IMR-90 (cell line): Measurements from ENCODE around the gene ZNF800. TPM values are rescaled to one million over a fixed set of nuclear protein-coding genes. Genes with fewer than 3 reads are reported as not detected.

Source experiments
- ATAC-seq: fragments of 200-7000 bp; cut with Tn5 transposase; 2 replicates; pipeline ENCODE4 v1.9.1; 2020; ENCODE audit warnings: low read depth, mild to moderate bottlenecking, moderate library complexity
- BruUV-seq: library from RNA; stranded (reverse); fragments of 400-500 nt; replicated peaks from 2 replicates; lab custom pipeline; 2021; lab: Mats Ljungman, UMichigan
- CTCF ChIA-PET: fragments of 300-600 bp; formaldehyde crosslinking; extraction: SDS; loops from one replicate; lab custom pipeline; 2021; ENCODE audit warnings: antibody characterized with exemption; lab: Yijun Ruan, JAX
- POLR2A ChIA-PET: fragments of 300-600 bp; sonication (Branson Sonifier 250); formaldehyde crosslinking; loops from one replicate; lab custom pipeline; 2022; ENCODE audit warnings: antibody characterized with exemption; ENCODE audit not compliant: unreplicated experiment; lab: Charles Lee
- DNase-seq: peaks from one replicate; pipeline ENCODE4 v3.0.0; 2013
- H2AFZ ChIP-seq: replicated peaks from 2 replicates; pipeline ENCODE3; 2013; ENCODE audit warnings: low read length, mild to moderate bottlenecking; ENCODE audit not compliant: poor library complexity
- H2AK5ac ChIP-seq: 2 replicates; pipeline ENCODE4 v1.6.1; 2013; ENCODE audit warnings: low read depth, low read length, inconsistent platforms
- H2AK9ac ChIP-seq: replicated peaks from 2 replicates; pipeline ENCODE3; 2013; ENCODE audit warnings: mild to moderate bottlenecking, low read depth, low read length, moderate library complexity; ENCODE audit not compliant: poor library complexity
- H2BK120ac ChIP-seq: 2 replicates; pipeline ENCODE4 v1.6.1; 2013; ENCODE audit warnings: low read depth, low read length, inconsistent platforms
- H2BK15ac ChIP-seq: 3 replicates; pipeline ENCODE4 v1.6.1; 2013; ENCODE audit warnings: low read depth, low read length, inconsistent platforms
- H2BK20ac ChIP-seq: 2 replicates; pipeline ENCODE4 v1.6.1; 2013; ENCODE audit warnings: low read depth, mild to moderate bottlenecking, inconsistent platforms, low read length, moderate library complexity
- H2BK5ac ChIP-seq: 2 replicates; pipeline ENCODE4 v1.6.1; 2013; ENCODE audit warnings: mild to moderate bottlenecking, low read depth, low read length, inconsistent platforms; ENCODE audit not compliant: poor library complexity, severe bottlenecking
- H3K14ac ChIP-seq: replicated peaks from 2 replicates; pipeline ENCODE4 v1.6.1; 2013; ENCODE audit warnings: low read depth, low read length, inconsistent platforms
- H3K18ac ChIP-seq: 2 replicates; pipeline ENCODE4 v1.6.1; 2013; ENCODE audit warnings: low read depth, low read length, control low read depth
- H3K23ac ChIP-seq: 2 replicates; pipeline ENCODE4 v1.6.1; 2013; ENCODE audit warnings: low read depth, low read length, inconsistent platforms
- H3K27ac ChIP-seq: 2 replicates; pipeline ENCODE4 v1.5.1; 2013; ENCODE audit warnings: mild to moderate bottlenecking, control low read depth, low read length; ENCODE audit not compliant: insufficient read depth
- H3K27me3 ChIP-seq: 2 replicates; pipeline ENCODE4 v1.6.1; 2013; ENCODE audit warnings: low read length; ENCODE audit not compliant: control insufficient read depth, insufficient read depth
- H3K36me3 ChIP-seq: 2 replicates; pipeline ENCODE4 v1.6.1; 2013; ENCODE audit warnings: low read length, mixed read lengths; ENCODE audit not compliant: control insufficient read depth, insufficient read depth
- H3K4ac ChIP-seq: 2 replicates; pipeline ENCODE4 v1.6.1; 2013; ENCODE audit warnings: low read depth, low read length, inconsistent platforms
- H3K4me1 ChIP-seq: 2 replicates; pipeline ENCODE4 v1.6.1; 2013; ENCODE audit warnings: low read length, mixed read lengths; ENCODE audit not compliant: control insufficient read depth, insufficient read depth
- H3K4me2 ChIP-seq: 2 replicates; pipeline ENCODE4 v1.6.1; 2013; ENCODE audit warnings: low read depth, mild to moderate bottlenecking, control low read depth, low read length, moderate library complexity
- H3K4me3 ChIP-seq: 2 replicates; pipeline ENCODE4 v1.5.1; 2013; ENCODE audit warnings: low read depth, mild to moderate bottlenecking, control low read depth, low read length, moderate library complexity; ENCODE audit not compliant: insufficient read depth
- H3K56ac ChIP-seq: 2 replicates; pipeline ENCODE4 v1.6.1; 2013; ENCODE audit warnings: low read length, inconsistent platforms; ENCODE audit not compliant: insufficient read depth; ENCODE audit errors: extremely low read depth
- H3K79me1 ChIP-seq, 2 experiments: 2 replicates each; pipeline ENCODE4 v1.6.1; 2013; ENCODE audit warnings: low read length in 2 of 2, inconsistent platforms in 1 of 2, low read depth in 1 of 2
- H3K9ac ChIP-seq: 2 replicates; pipeline ENCODE4 v1.6.1; 2013; ENCODE audit warnings: low read depth, low read length, control low read depth
- H3K9me1 ChIP-seq: 2 replicates; pipeline ENCODE4 v1.6.1; 2013; ENCODE audit warnings: low read length, inconsistent platforms; ENCODE audit not compliant: insufficient read depth
- H3K9me3 ChIP-seq: 2 replicates; pipeline ENCODE4 v1.6.1; 2013; ENCODE audit warnings: low read length; ENCODE audit not compliant: control insufficient read depth, insufficient read depth
- H4K20me1 ChIP-seq: 2 replicates; pipeline ENCODE4 v1.6.1; 2013; ENCODE audit warnings: low read length, inconsistent platforms; ENCODE audit not compliant: insufficient read depth
- H4K5ac ChIP-seq: 2 replicates; pipeline ENCODE4 v1.6.1; 2013; ENCODE audit warnings: mild to moderate bottlenecking, low read depth, low read length, control low read depth
- H4K8ac ChIP-seq, 2 experiments: 2 replicates each; pipeline ENCODE4 v1.6.1; 2013; ENCODE audit warnings: low read depth in 2 of 2, low read length in 2 of 2, control low read depth in 1 of 2, inconsistent platforms in 1 of 2
- H4K91ac ChIP-seq: 2 replicates; pipeline ENCODE4 v1.6.1; 2013; ENCODE audit warnings: low read depth, low read length, inconsistent platforms; ENCODE audit not compliant: insufficient read depth
- MXI1 ChIP-seq: IDR thresholded peaks from 2 replicates; pipeline ENCODE4 v1.6.1; 2012; ENCODE audit warnings: low read depth, mild to moderate bottlenecking, low read length, moderate library complexity, borderline replicate concordance
- POLR2A ChIP-seq: IDR thresholded peaks from 2 replicates; pipeline ENCODE4 v1.6.1; 2012; ENCODE audit warnings: mild to moderate bottlenecking, low read depth, low read length
- RAD21 ChIP-seq: IDR thresholded peaks from 2 replicates; pipeline ENCODE4 v1.6.1; 2012; ENCODE audit warnings: low read length, improper control_type of control experiment
- USF2 ChIP-seq: fragments of 150-350 bp; IDR thresholded peaks from 2 replicates; pipeline ENCODE4 v1.6.1; 2017; ENCODE audit warnings: mild to moderate bottlenecking, antibody characterized with exemption, low read length, low read depth
- WGBS, 2 experiments: methylation state at CpG; one replicate each; pipeline versions ENCODE4 v1.1.5 to v1.1.7; 2013; ENCODE audit warnings: missing lambda C conversion rate in 2 of 2; ENCODE audit not compliant: insufficient read length in 1 of 2; ENCODE audit errors: extremely low coverage in 2 of 2; 5-methylcytosine and 5-hydroxymethylcytosine counted together
- dilution Hi-C: fragments of 300-500 bp; cut with HindIII; formaldehyde crosslinking; loops from one replicate; pipeline ENCODE4 v1.14.3; 2018; ENCODE audit warnings: low sequenced_read_pairs; ENCODE audit not compliant: unreplicated experiment
- in situ Hi-C: fragments of 300-500 bp; cut with MboI; formaldehyde crosslinking; loops from 3 replicates; pipeline ENCODE4 v1.14.3; 2019; ENCODE audit warnings: low sequenced_read_pairs, inconsistent platforms, mixed read lengths
- intact Hi-C: fragments of 100-400 bp; cut with micrococcal nuclease; formaldehyde crosslinking; loops from 2 replicates; pipeline ENCODE4 v1.10.0; 2022
- polyA plus RNA-seq, 3 experiments: library from polyadenylated mRNA; depleted of rRNA; stranded (reverse); fragments of >200 nt; gene quantifications; 2 replicates each; pipeline ENCODE4 v1.2.3, GENCODE V29; 2012; ENCODE audit warnings: low replicate concordance in 1 of 3
- total RNA-seq: library from RNA; depleted of rRNA; stranded (reverse); fragments of >200 nt; gene quantifications from 2 replicates; pipeline ENCODE4 v1.2.3, GENCODE V29; 2012

Gene ZNF800
- total and polyA plus RNA-seq, 2 of the 4 experiments (the other 2 are of a cell fraction) = 6.9 to 13.1 TPM

GRCh38 chr7:127366680-127367079 lies 25.8 kb downstream of the ZNF800 start:
- dilution Hi-C loops (no loop called here), intact Hi-C loops (no loop called here), in situ Hi-C loops (no loop called here)
- Histone ChIP-seq H3K4ac (no peak overlapping the region), H3K56ac (no peak overlapping the region), H3K9me3 (no peaks in the 10 kb centered on the region), H3K4me2 (no peak overlapping the region), H2BK15ac (no peak overlapping the region), H3K79me1 (peaks cover 20 to 27% of the 10 kb centered on the region in 2 experiments), H3K18ac (no peak overlapping the region), H4K8ac (no peak overlapping the region), H4K20me1 (peaks cover 4% of the 10 kb centered on the region; the same call in 1 of the 2 replicates), H3K9me1 (no peaks in the 10 kb centered on the region), H2BK120ac (no peak overlapping the region), H3K9ac (no peak overlapping the region), H3K4me1 (no peaks in the 10 kb centered on the region), H4K91ac (no peak overlapping the region), H4K5ac (no peak overlapping the region), H2AFZ (no peak overlapping the region), H3K4me3 (no peak overlapping the region), H2AK5ac (no peak overlapping the region), H2AK9ac (no peak overlapping the region), H3K27me3 (no peaks in the 10 kb centered on the region), H3K14ac (no peak overlapping the region), H2BK20ac (no peak overlapping the region), H3K27ac (no peak overlapping the region), H2BK5ac (no peak overlapping the region), H3K36me3 (peaks cover 5% of the 10 kb centered on the region; the same call in 1 of the 2 replicates), H3K23ac (no peak overlapping the region)
- ATAC-seq = no peak
- no CpG with 5 or more reads among the region's 2 CpGs for WGBS, 2 experiments
- BruUV-seq = no TSS peak
- ChIA-PET CTCF (no interaction called here), POLR2A (no interaction called here)
- DNase-seq = no peak
- no peak for TF ChIP-seq POLR2A
- no peak for TF ChIP-seq RAD21
- TF ChIP-seq USF2 = no peak
- no peak for TF ChIP-seq MXI1
